Mesenchymal stem cell (in vitro differentiated cells and primary cell): ENCODE measurements around the gene NUP98. TPM values are rescaled to one million over a fixed set of nuclear protein-coding genes. Genes with fewer than 3 reads are reported as not detected.

ENCODE experiments used
- DNase-seq: peaks from one replicate; pipeline ENCODE4 v3.0.0-alpha.2; 2013
- H2AFZ ChIP-seq: one replicate; pipeline ENCODE4 v1.6.1; 2013; ENCODE audit warnings: low read depth, mild to moderate bottlenecking, control low read depth, inconsistent platforms, low read length, moderate library complexity
- H2AK5ac ChIP-seq: 2 replicates; pipeline ENCODE4 v1.6.1; 2013; ENCODE audit warnings: low read length, moderate library complexity, mild to moderate bottlenecking, inconsistent platforms; ENCODE audit not compliant: severe bottlenecking
- H2BK120ac ChIP-seq: one replicate; pipeline ENCODE4 v1.6.1; 2013; ENCODE audit warnings: low read depth, mild to moderate bottlenecking, inconsistent platforms, low read length, moderate library complexity
- H2BK12ac ChIP-seq, 2 experiments: one replicate each; pipeline ENCODE4 v1.6.1; 2013; ENCODE audit warnings: inconsistent platforms in 2 of 2, low read length in 2 of 2, mild to moderate bottlenecking in 2 of 2, moderate library complexity in 2 of 2, control low read depth in 1 of 2
- H2BK15ac ChIP-seq: one replicate; pipeline ENCODE4 v1.6.1; 2013; ENCODE audit warnings: mild to moderate bottlenecking, low read depth, inconsistent platforms; ENCODE audit not compliant: poor library complexity, severe bottlenecking
- H2BK5ac ChIP-seq: 2 replicates; pipeline ENCODE4 v1.6.1; 2013; ENCODE audit warnings: low read depth, mild to moderate bottlenecking, low read length, control low read depth, inconsistent platforms; ENCODE audit not compliant: poor library complexity, severe bottlenecking
- H3K14ac ChIP-seq, 2 experiments: one replicate each; pipeline ENCODE4 v1.6.1; 2013; ENCODE audit warnings: inconsistent platforms in 2 of 2, low read length in 2 of 2, control low read depth in 1 of 2, mild to moderate bottlenecking in 1 of 2, moderate library complexity in 1 of 2
- H3K18ac ChIP-seq, 2 experiments: one replicate each; pipeline ENCODE4 v1.6.1; 2013; ENCODE audit warnings: inconsistent platforms in 2 of 2, low read length in 2 of 2, control low read depth in 1 of 2, low read depth in 1 of 2, mild to moderate bottlenecking in 1 of 2
- H3K23ac ChIP-seq, 2 experiments: one replicate each; pipeline ENCODE4 v1.6.1; 2013; ENCODE audit warnings: inconsistent platforms in 2 of 2, low read length in 2 of 2, mild to moderate bottlenecking in 2 of 2, moderate library complexity in 2 of 2, control low read depth in 1 of 2
- H3K27ac ChIP-seq: 2 replicates; pipeline ENCODE4 v1.5.1; 2013; ENCODE audit warnings: mild to moderate bottlenecking, moderate library complexity, low read length, control low read depth, inconsistent platforms; ENCODE audit not compliant: poor library complexity, severe bottlenecking
- H3K27me3 ChIP-seq, 2 experiments: 2 replicates each; pipeline versions ENCODE4 v1.6.1 to v1.7.0; 2013; ENCODE audit warnings: low read length in 2 of 2, mild to moderate bottlenecking in 2 of 2, moderate library complexity in 2 of 2, control low read depth in 1 of 2, inconsistent platforms in 1 of 2; ENCODE audit not compliant: control insufficient read depth in 1 of 2, insufficient read depth in 1 of 2
- H3K36me3 ChIP-seq, 2 experiments: 2 replicates each; pipeline versions ENCODE4 v1.6.1 to v1.7.0; 2013; ENCODE audit warnings: low read length in 2 of 2, control low read depth in 1 of 2, inconsistent platforms in 1 of 2, low read depth in 1 of 2, mild to moderate bottlenecking in 1 of 2; ENCODE audit not compliant: insufficient read depth in 2 of 2, control insufficient read depth in 1 of 2
- H3K4ac ChIP-seq, 2 experiments: one replicate each; pipeline ENCODE4 v1.6.1; 2013; ENCODE audit warnings: inconsistent platforms in 2 of 2, low read length in 2 of 2, mild to moderate bottlenecking in 2 of 2, moderate library complexity in 2 of 2, control low read depth in 1 of 2, low read depth in 1 of 2
- H3K4me1 ChIP-seq: 2 replicates; pipeline ENCODE4 v1.6.1; 2013; ENCODE audit warnings: low read depth, low read length, control low read depth; ENCODE audit not compliant: control insufficient read depth, insufficient read depth
- H3K4me2 ChIP-seq: 2 replicates; pipeline ENCODE4 v1.6.1; 2013; ENCODE audit warnings: low read length, mild to moderate bottlenecking, inconsistent platforms; ENCODE audit not compliant: poor library complexity, severe bottlenecking
- H3K4me3 ChIP-seq, 2 experiments: 2 replicates each; pipeline versions ENCODE4 v1.5.1 to v1.7.0; 2013; ENCODE audit warnings: low read length in 2 of 2, mild to moderate bottlenecking in 2 of 2, control low read depth in 1 of 2, low read depth in 1 of 2; ENCODE audit not compliant: insufficient read depth in 1 of 2
- H3K79me1 ChIP-seq: replicated peaks from 2 replicates; pipeline ENCODE4 v1.6.1; 2013; ENCODE audit warnings: mild to moderate bottlenecking, control low read depth, low read length, inconsistent platforms; ENCODE audit not compliant: poor library complexity, severe bottlenecking
- H3K9ac ChIP-seq: 2 replicates; pipeline ENCODE4 v1.7.0; 2013; ENCODE audit warnings: mild to moderate bottlenecking, low read length, moderate library complexity
- H3K9me3 ChIP-seq: 2 replicates; pipeline ENCODE4 v1.7.0; 2013; ENCODE audit warnings: mild to moderate bottlenecking, low read length; ENCODE audit not compliant: control insufficient read depth
- H4K8ac ChIP-seq: one replicate; pipeline ENCODE4 v1.6.1; 2013; ENCODE audit warnings: inconsistent platforms, mild to moderate bottlenecking, low read length, moderate library complexity
- H4K91ac ChIP-seq: one replicate; pipeline ENCODE4 v1.6.1; 2013; ENCODE audit warnings: mild to moderate bottlenecking, low read length, inconsistent platforms
- WGBS: methylation state at CpG from one replicate; pipeline ENCODE4 v1.1.7; 2013; ENCODE audit warnings: mixed read lengths; 5-methylcytosine and 5-hydroxymethylcytosine counted together
- polyA plus RNA-seq, 2 experiments: library from polyadenylated mRNA; stranded (reverse); fragments of 200-250 nt; gene quantifications; one replicate each; pipeline ENCODE4 v1.2.3, GENCODE V29; 2013

Gene NUP98
- 39.3 TPM for polyA plus RNA-seq (2013, experiment 1 of 2)
- polyA plus RNA-seq (2013, experiment 2 of 2) = 37.2 TPM

DNA sequence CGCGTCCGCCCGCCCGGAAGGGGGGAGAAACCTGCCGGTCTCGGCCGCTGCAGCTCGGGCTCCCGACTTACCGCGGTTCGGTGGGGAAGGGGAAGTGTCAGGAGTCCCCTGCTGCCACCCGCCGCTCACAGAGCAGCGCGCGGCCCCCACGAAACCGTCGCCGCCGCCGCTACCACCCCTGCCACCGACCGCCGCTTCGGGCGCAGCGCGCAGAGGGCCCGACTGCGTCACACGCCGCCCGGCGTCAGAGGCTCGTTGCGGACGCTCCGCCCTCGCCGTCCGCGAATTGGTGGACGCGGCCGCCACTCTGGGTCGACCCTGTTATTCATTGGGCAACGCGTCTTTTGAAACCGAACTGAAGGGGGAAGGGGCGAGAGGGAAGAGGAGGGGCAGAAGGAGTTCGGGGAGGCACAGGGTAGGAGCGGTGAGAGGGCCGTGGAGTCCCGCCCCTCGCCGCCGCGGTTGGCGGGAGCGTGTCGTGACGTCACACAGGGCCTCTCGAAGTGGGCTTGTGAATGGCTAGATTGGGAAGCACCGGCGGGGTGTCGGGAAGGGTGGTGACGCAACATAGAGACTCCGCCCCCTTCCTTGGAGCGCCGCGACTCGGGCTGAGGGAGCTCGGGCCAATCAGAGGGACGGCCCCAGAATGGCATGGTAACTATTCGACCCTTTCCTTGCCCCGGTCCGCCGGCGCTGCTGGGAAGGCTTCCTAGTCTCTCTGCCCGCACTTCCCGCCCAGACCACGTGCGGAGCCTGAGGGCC is at the start of gene NUP98:
TSS of gene NUP98 (minus strand) at position 226 of the 762 bp plus-strand sequence. CDS start 15,437 bp downstream, outside the sequence.
- WGBS = under 1% methylated on average over 78 of the region's 86 CpGs

DNA sequence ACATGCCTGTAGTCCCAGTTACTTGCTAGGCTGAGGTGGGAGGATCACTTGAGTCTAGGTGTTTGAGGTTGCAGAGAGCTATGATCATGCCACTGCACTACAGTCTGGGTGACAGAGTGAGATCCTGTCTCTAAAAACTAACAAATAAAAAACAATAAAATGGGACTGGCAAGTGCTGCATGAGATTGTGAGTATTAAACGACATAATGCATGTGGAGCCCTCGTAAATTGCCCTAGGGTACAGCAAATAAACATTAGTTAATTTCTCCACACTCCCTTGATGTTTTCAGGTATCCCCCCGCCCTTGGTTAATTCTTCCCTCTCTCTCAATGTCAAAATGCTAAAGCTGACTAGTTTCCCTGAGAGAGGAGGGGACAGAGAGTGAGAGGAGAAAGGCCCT is 48.3 kb upstream of the NUP98 start:
- Histone ChIP-seq H3K23ac (no peak overlapping the region), H3K4me1 (peaks cover 3% of the 10 kb centered on the region), H2BK15ac (no peak overlapping the region), H3K4me3 (no peak overlapping the region), H3K4ac (no peak overlapping the region), H4K8ac (no peak overlapping the region), H3K79me1 (no peaks in the 10 kb centered on the region), H3K27me3 (no peaks in the 10 kb centered on the region), H3K27ac (no peak overlapping the region), H2BK120ac (no peak overlapping the region), H3K4me2 (no peak overlapping the region), H2AFZ (no peak overlapping the region), H2BK12ac (no peak overlapping the region), H3K18ac (no peak overlapping the region), H2BK5ac (no peak overlapping the region), H4K91ac (no peak overlapping the region), H3K14ac (no peak overlapping the region), H3K36me3 (no peaks in the 10 kb centered on the region), H2AK5ac (no peak overlapping the region), H3K9me3 (no peaks in the 10 kb centered on the region), H3K9ac (no peak overlapping the region)
- DNase-seq = no peak
- 71% methylated on average over 3 of the region's 3 CpGs for WGBS

More for the DNA sequence above, at the start of gene NUP98:
- H3K4me1 ChIP-seq = peaks cover 2% of the 10 kb centered on the region
- DNase-seq = peak; percentile 100
- H3K36me3 ChIP-seq = peaks cover 15 to 22% of the 10 kb centered on the region in 2 experiments
- H2BK15ac ChIP-seq = peak within 1 kb of the TSS; percentile 80
- H3K9ac ChIP-seq = peak within 1 kb of the TSS; percentile 99
- H2BK12ac ChIP-seq = peak within 1 kb of the TSS in 1 of 2 experiments; percentile 25
- peak within 1 kb of the TSS in 1 of 2 experiments; percentile 66 for H3K14ac ChIP-seq
- no peaks in the 10 kb centered on the region for H3K9me3 ChIP-seq
- peak within 1 kb of the TSS in 1 of 2 experiments; percentile 83 for H3K4ac ChIP-seq
- peak within 1 kb of the TSS; percentile 90 for H4K91ac ChIP-seq
- H2AFZ ChIP-seq = peak within 1 kb of the TSS; percentile 86
- peak within 1 kb of the TSS; percentile 86 for H2BK5ac ChIP-seq
- H2AK5ac ChIP-seq = no peak within 1 kb of the TSS
- H2BK120ac ChIP-seq = peak within 1 kb of the TSS; percentile 78
- H3K18ac ChIP-seq = peak within 1 kb of the TSS; percentile 85 to 99
- peak within 1 kb of the TSS; percentile 96 for H3K27ac ChIP-seq
- H4K8ac ChIP-seq = peak within 1 kb of the TSS; percentile 92
- peaks cover 3% of the 10 kb centered on the region for H3K79me1 ChIP-seq
- H3K27me3 ChIP-seq = no peaks in the 10 kb centered on the region
- H3K23ac ChIP-seq = no peak within 1 kb of the TSS
- peak within 1 kb of the TSS; percentile 90 for H3K4me2 ChIP-seq
- H3K4me3 ChIP-seq = peak within 1 kb of the TSS; percentile 84 to 97

GRCh38 chr11:3845246-3845645 is 47.9 kb upstream of the NUP98 start:
- H2AFZ ChIP-seq = no peak overlapping the region
- H3K23ac ChIP-seq = no peak overlapping the region
- H3K9ac ChIP-seq = no peak overlapping the region
- H2BK5ac ChIP-seq = no peak overlapping the region
- peaks cover 3% of the 10 kb centered on the region for H3K4me1 ChIP-seq
- H2BK12ac ChIP-seq = no peak overlapping the region
- no peak for DNase-seq
- no peak overlapping the region for H3K4me3 ChIP-seq
- H2BK120ac ChIP-seq = no peak overlapping the region
- no peaks in the 10 kb centered on the region for H3K27me3 ChIP-seq
- H3K27ac ChIP-seq = no peak overlapping the region
- no peak overlapping the region for H2BK15ac ChIP-seq
- H3K4me2 ChIP-seq = no peak overlapping the region
- no peak overlapping the region for H2AK5ac ChIP-seq
- no peaks in the 10 kb centered on the region for H3K36me3 ChIP-seq
- H4K8ac ChIP-seq = no peak overlapping the region
- no peak overlapping the region for H3K4ac ChIP-seq
- H3K79me1 ChIP-seq = no peaks in the 10 kb centered on the region
- WGBS = 100% methylated on average over 1 of the region's 1 CpG
- no peaks in the 10 kb centered on the region for H3K9me3 ChIP-seq
- H4K91ac ChIP-seq = no peak overlapping the region
- H3K14ac ChIP-seq = no peak overlapping the region
- H3K18ac ChIP-seq = no peak overlapping the region

GRCh38 chr11:3843326-3843725 is 46.0 kb upstream of the NUP98 start:
- Histone ChIP-seq H2BK120ac (no peak overlapping the region), H2BK5ac (no peak overlapping the region), H3K36me3 (no peaks in the 10 kb centered on the region), H3K4me3 (no peak overlapping the region), H3K27ac (no peak overlapping the region), H2AK5ac (no peak overlapping the region), H2BK12ac (no peak overlapping the region), H3K23ac (no peak overlapping the region), H3K4me2 (no peak overlapping the region), H3K9ac (no peak overlapping the region), H4K91ac (no peak overlapping the region), H3K18ac (no peak overlapping the region), H2BK15ac (no peak overlapping the region), H3K14ac (no peak overlapping the region), H3K4ac (no peak overlapping the region), H3K27me3 (no peaks in the 10 kb centered on the region), H3K4me1 (peaks cover 12% of the 10 kb centered on the region), H4K8ac (no peak overlapping the region), H3K9me3 (no peaks in the 10 kb centered on the region), H2AFZ (no peak overlapping the region), H3K79me1 (peaks cover 2% of the 10 kb centered on the region)
- WGBS = 88% methylated on average over 3 of the region's 3 CpGs
- no peak for DNase-seq
